Adipocyte (in vitro differentiated cells): Measurements from ENCODE around the gene FSIP1.

Experiments
- DNase-seq: peaks from one replicate; pipeline ENCODE4 v3.0.0-alpha.2; 2015; ENCODE audit warnings: low read depth
- H3K27me3 ChIP-seq: replicated peaks from 2 replicates; pipeline ENCODE4 v1.7.0; 2013; ENCODE audit warnings: mild to moderate bottlenecking, low read length, moderate library complexity; ENCODE audit not compliant: control insufficient read depth, insufficient read depth
- H3K36me3 ChIP-seq: 2 replicates; pipeline ENCODE4 v1.7.0; 2013; ENCODE audit warnings: low read length, mild to moderate bottlenecking, moderate library complexity; ENCODE audit not compliant: control insufficient read depth, insufficient read depth, severe bottlenecking
- H3K4me1 ChIP-seq: 2 replicates; pipeline ENCODE4 v1.7.0; 2013; ENCODE audit warnings: mild to moderate bottlenecking, low read length, moderate library complexity; ENCODE audit not compliant: control insufficient read depth, insufficient read depth
- H3K4me3 ChIP-seq: 2 replicates; pipeline ENCODE4 v1.7.0; 2013; ENCODE audit warnings: mild to moderate bottlenecking, low read length, moderate library complexity
- H3K9ac ChIP-seq: 2 replicates; pipeline ENCODE4 v1.7.0; 2013; ENCODE audit warnings: mild to moderate bottlenecking, low read length, moderate library complexity
- H3K9me3 ChIP-seq: 2 replicates; pipeline ENCODE4 v1.7.0; 2013; ENCODE audit warnings: mild to moderate bottlenecking, low read length, moderate library complexity; ENCODE audit not compliant: control insufficient read depth

The FSIP1 gene

DNA sequence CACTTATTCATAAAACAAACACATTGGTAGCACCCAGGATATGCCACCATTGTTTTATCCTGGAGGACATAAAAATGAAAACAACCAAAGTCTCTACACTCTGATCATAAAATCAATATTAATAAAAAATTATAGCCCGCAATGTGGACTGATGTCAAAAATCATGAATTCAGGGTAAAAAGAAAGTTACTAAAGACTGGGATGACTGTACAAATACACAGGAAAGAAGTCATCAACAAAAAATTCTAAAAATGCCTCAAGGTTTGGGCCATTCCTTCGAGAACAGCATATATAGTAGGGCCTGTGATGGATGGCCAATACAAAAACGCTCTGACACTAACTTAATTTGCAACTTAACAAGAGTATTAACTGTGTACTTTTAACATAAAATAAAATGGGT is 125.0 kb downstream of the FSIP1 start:
- H3K4me1 ChIP-seq = peaks cover 7% of the 10 kb centered on the region
- peak; percentile 44 for DNase-seq
- no peaks in the 10 kb centered on the region for H3K36me3 ChIP-seq
- H3K9me3 ChIP-seq = no peaks in the 10 kb centered on the region
- H3K27me3 ChIP-seq = no peaks in the 10 kb centered on the region
- H3K4me3 ChIP-seq = no peak overlapping the region
- no peak overlapping the region for H3K9ac ChIP-seq

DNA sequence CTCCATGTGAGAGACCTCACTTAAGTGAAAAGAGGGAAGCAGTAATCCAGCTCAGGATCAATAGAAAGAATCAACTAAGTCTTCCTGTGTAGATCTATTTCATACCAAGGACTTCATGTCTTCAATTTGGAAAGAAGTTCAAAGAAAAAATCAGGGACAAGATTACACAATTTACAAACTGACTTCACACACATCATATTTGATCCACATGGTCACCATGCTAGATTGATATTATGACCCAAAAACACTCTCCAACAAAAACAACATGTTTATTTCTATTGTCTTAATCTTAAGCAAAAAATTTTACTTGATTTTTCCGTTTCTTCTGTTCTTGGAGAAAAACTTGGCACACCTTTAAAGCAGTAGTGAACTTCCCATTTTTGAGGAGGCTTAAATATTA is 125.5 kb downstream of the FSIP1 start:
- no peak overlapping the region for H3K4me3 ChIP-seq
- DNase-seq = no peak
- H3K36me3 ChIP-seq = no peaks in the 10 kb centered on the region
- H3K9ac ChIP-seq = no peak overlapping the region
- H3K27me3 ChIP-seq = no peaks in the 10 kb centered on the region
- H3K4me1 ChIP-seq = peaks cover 7% of the 10 kb centered on the region
- no peaks in the 10 kb centered on the region for H3K9me3 ChIP-seq

DNA sequence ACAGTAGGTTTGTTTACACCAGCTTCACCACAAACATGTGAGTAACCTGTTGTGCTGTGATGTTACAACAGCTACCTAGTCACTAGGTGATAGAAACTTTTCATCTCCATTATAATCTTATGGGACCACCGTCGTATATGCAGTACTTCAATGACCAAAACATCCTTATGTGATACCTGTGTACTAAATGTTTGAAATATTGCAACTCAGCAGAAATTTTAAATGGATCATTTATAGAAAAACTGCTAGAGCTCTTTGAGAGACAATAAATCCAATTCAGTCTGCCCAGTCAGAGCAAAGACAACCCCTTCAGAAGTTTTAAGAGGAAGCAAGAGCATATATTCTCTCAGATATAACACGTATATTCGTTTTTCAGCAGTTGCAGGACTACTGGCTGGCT is 128.3 kb downstream of the FSIP1 start:
- H3K36me3 ChIP-seq = no peaks in the 10 kb centered on the region
- H3K9me3 ChIP-seq = no peaks in the 10 kb centered on the region
- H3K9ac ChIP-seq = no peak overlapping the region
- peaks cover 7% of the 10 kb centered on the region for H3K4me1 ChIP-seq
- H3K27me3 ChIP-seq = no peaks in the 10 kb centered on the region
- no peak overlapping the region for H3K4me3 ChIP-seq
- no peak for DNase-seq

DNA sequence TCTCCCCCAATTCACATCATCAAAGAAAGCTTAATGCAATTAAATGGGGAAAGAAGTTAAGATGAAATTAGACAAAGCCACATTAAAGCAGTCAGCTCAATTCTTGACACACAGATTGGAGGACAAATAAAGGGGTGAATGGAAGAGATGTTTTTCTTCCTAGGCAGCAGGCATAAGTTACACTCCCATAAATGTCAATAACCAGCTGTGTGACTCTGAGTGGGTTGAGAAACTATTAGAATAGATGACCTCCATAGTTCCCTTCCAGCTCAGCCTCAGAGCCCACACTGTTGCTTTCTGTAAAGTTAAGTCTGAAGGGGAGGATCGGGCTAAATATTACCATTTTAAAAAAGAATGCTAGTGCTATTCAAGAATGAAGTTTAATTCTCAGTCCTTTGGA is 130.8 kb downstream of the FSIP1 start:
- Histone ChIP-seq H3K9ac (no peak overlapping the region), H3K4me1 (peaks cover under 1% of the 10 kb centered on the region), H3K36me3 (no peaks in the 10 kb centered on the region), H3K27me3 (no peaks in the 10 kb centered on the region), H3K4me3 (no peak overlapping the region), H3K9me3 (no peaks in the 10 kb centered on the region)
- DNase-seq = no peak

DNA sequence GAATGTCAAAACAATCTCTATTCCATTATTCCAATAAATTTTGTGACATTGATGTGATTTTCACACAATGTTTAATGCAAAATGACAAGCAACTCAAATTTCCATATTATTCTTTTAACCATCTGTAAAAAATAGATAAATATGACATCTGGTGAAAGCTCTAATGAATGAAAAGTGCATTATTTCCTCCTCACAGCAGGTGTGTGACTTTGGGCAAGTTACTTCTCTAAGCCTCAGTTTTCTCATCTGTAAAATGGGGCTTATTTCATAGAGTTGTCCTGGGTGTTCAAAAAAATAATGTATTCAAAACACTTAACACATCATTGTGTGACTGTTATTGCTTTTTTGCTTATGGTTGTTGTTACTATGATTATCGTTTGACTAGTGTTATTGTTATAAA is 131.3 kb downstream of the FSIP1 start:
- H3K4me3 ChIP-seq = no peak overlapping the region
- H3K27me3 ChIP-seq = no peaks in the 10 kb centered on the region
- DNase-seq = no peak
- H3K9ac ChIP-seq = no peak overlapping the region
- H3K36me3 ChIP-seq = no peaks in the 10 kb centered on the region
- no peaks in the 10 kb centered on the region for H3K9me3 ChIP-seq
- H3K4me1 ChIP-seq = no peaks in the 10 kb centered on the region

DNA sequence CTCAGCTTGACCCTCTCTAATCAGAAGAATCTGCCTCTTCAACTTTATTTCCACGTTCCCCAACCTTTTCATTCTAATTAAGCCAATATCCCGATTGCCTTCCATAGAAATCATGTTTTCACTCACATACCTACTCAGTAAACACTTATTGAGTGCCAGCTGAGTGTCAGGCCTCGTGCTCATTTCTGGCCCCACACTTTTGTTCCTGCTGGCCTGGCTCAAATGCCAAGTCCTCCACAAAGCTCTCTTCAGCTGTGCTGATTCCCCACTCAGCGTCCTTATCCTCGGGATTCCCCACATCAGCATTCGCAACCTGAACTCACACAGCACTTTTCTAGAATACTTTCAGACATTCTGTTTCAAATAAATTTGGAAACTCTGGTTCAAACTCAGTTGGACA is 132.9 kb downstream of the FSIP1 start:
- H3K4me1 ChIP-seq = no peaks in the 10 kb centered on the region
- H3K36me3 ChIP-seq = no peaks in the 10 kb centered on the region
- H3K9me3 ChIP-seq = no peaks in the 10 kb centered on the region
- no peak for DNase-seq
- H3K9ac ChIP-seq = no peak overlapping the region
- H3K27me3 ChIP-seq = no peaks in the 10 kb centered on the region
- no peak overlapping the region for H3K4me3 ChIP-seq

DNA sequence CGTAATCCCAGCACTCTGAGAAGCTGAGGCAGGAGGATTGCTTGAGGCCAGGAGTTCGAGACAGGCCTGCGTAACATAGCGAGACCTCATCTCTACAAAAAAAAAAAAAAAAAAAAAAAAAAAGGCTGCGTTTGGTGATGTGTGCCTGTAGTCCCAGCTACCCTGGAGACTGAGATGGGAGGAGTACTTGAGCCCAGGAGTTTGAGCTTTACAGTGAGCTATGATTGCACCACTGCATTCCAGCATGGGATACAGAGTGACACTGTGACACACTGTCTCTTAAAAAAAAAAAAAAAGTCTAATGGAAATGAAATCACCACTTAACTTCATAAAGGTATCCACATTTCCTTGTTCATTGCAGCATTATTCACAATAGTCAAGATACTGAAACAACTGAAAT is 136.2 kb downstream of the FSIP1 start:
- no peak for DNase-seq
- Histone ChIP-seq H3K9me3 (no peaks in the 10 kb centered on the region), H3K4me1 (peaks cover 14% of the 10 kb centered on the region), H3K36me3 (no peaks in the 10 kb centered on the region), H3K4me3 (no peak overlapping the region), H3K27me3 (no peaks in the 10 kb centered on the region), H3K9ac (no peak overlapping the region)

DNA sequence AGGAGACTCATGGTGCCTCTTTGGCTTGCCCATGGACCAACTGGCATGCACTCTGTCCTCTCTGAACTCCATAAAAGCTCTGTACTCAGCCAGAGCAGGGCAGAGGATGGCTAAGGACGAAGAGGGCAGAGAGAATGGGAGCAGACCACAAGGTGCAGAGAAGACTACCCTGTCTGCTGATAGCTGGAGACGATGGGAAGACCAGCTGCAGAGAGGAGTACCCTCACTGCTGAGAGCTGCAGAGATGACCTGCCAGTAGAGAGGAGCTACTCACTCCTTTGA is 136.7 kb downstream of the FSIP1 start:
- no peak for DNase-seq
- H3K27me3 ChIP-seq = no peaks in the 10 kb centered on the region
- H3K36me3 ChIP-seq = no peaks in the 10 kb centered on the region
- H3K4me1 ChIP-seq = peaks cover 14% of the 10 kb centered on the region
- no peak overlapping the region for H3K4me3 ChIP-seq
- no peaks in the 10 kb centered on the region for H3K9me3 ChIP-seq
- no peak overlapping the region for H3K9ac ChIP-seq

DNA sequence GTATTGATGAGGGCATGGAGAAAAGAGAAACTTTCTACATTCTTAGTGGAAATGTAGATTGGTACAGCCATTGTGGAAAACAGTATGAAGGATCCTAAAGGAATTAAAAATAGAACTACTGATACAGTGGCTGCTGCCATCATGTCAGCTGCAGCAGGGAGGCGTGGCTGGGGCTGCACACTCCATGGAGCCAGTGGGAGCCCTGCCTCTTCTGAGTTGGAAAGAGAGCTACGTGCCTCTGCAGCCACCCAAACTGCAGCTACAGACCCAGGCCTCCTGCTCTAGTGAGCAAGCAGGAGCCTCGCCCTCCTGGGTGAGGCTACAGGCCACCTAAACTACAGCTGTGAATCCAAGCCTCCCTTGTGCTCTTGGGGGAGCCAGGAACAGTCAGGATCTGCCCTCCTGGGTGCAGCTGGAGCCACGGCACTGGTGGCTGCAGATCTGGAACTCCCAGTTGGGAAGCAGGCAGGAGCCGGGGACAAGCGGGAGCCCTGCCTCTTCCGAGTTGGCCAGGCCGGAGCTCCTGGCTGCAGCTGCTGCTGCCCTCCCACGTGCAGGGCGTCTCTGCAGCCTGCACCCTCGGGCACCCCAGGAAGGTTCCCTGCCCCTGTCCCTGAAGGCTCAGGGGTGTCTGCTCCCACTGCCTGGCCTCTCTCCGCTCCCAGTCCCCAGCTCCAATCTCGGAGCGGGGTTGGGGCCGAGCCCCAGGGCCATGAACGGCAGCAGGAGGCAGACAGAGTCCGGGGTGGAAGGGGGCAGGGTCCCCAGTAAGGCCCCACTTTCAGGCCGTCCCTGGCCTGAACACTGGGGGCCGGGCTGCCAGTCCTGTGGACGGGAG is 137.3 kb downstream of the FSIP1 start:
- DNase-seq = no peak
- Histone ChIP-seq H3K27me3 (no peaks in the 10 kb centered on the region), H3K36me3 (no peaks in the 10 kb centered on the region), H3K9me3 (no peaks in the 10 kb centered on the region), H3K4me3 (no peak overlapping the region), H3K4me1 (peaks cover 14% of the 10 kb centered on the region), H3K9ac (no peak overlapping the region)

DNA sequence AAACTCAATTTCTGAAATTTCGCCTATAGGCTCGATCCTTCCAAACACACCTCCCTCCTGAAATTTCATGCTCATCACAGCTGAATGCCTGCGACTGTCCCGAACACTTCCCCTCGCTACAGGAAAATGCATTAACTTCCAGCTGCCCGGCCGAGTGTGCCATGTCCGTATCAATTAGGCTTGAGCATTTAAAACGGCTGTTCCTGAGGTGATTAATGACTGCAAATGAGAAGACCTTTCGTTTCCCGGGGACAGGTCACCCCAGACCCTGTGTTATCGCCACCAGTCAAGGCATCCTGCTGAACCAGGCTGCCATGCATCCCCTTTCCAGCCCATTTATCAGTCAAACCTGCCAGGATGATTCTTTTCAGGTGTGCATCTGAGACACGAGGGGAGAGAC is 138.5 kb downstream of the FSIP1 start:
- Histone ChIP-seq H3K9me3 (no peaks in the 10 kb centered on the region), H3K27me3 (no peaks in the 10 kb centered on the region), H3K4me3 (no peak overlapping the region), H3K36me3 (no peaks in the 10 kb centered on the region), H3K9ac (no peak overlapping the region), H3K4me1 (peaks cover 14% of the 10 kb centered on the region)
- no peak for DNase-seq

DNA sequence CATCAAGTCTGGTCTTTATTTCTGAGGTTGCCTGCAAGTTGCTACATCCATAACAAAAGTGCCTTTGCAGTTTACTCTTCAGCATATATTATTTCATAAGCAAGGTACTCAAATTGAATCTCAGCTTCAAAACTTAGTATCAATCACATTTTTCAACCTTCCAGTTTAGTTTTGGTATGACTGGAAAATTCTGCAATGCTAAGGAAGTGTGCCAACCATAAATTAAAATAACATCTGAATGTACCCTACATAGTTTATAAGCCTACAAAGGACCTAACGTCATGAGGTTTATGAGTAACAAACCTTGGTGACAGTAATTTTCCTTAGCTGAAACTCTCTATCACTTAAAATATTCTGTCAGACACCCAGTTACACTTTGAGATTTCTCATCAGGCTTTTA is 138.9 kb downstream of the FSIP1 start:
- DNase-seq = no peak
- Histone ChIP-seq H3K36me3 (no peaks in the 10 kb centered on the region), H3K27me3 (no peaks in the 10 kb centered on the region), H3K9ac (no peak overlapping the region), H3K4me1 (peaks cover 14% of the 10 kb centered on the region), H3K4me3 (no peak overlapping the region), H3K9me3 (no peaks in the 10 kb centered on the region)

DNA sequence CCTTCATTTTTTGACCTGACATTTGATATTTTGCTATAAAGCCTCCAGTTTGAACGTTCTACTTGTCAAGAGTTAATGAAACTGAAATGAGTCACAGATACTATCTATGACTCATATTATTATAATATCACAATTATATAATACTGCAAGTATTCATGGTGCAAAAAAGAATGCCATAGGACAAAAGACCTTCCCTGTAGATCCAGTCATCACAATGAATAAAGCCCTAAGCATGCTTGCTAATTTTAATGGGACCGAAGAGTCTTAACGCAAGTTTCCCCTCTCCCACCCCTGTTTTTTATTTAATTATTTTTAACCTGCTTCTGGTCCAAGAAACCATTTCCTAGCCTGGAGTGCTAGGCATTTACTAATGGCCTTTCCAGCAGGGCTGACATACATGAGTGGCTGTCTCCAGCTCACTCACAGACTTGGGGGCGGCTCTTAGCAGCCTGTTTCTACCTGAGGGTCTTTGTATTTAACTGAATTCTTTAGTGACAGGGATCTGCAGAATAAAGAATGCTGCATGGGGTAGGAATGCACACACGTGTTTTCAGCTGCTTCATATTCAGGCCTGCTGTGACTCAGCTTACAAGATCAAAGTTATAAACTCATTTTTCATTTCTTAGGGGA is 140.5 kb downstream of the FSIP1 start:
- Histone ChIP-seq H3K27me3 (no peaks in the 10 kb centered on the region), H3K4me1 (peaks cover 14% of the 10 kb centered on the region), H3K9me3 (no peaks in the 10 kb centered on the region), H3K36me3 (no peaks in the 10 kb centered on the region), H3K4me3 (no peak overlapping the region), H3K9ac (no peak overlapping the region)
- DNase-seq = peak; percentile 56
